Loucy (cell line): ENCODE results near the gene CA5A.

ENCODE experiments used
- H2AFZ ChIP-seq: fragments of 200-600 bp; sonication (generic); 2 replicates; pipeline ENCODE4 v1.6.0; 2016; ENCODE audit warnings: antibody characterized with exemption, mild to moderate bottlenecking, low read length, moderate library complexity
- H3F3A ChIP-seq: fragments of 200-600 bp; 2 replicates; pipeline ENCODE4 v1.6.0; 2016; ENCODE audit warnings: antibody characterized with exemption, low read depth, mild to moderate bottlenecking
- H3K27me3 ChIP-seq: fragments of 200-600 bp; sonication (generic); 2 replicates; pipeline ENCODE4 v1.6.1; 2014; ENCODE audit warnings: low read length, mild to moderate bottlenecking; ENCODE audit not compliant: insufficient read depth, poor library complexity, severe bottlenecking
- H3K36me3 ChIP-seq: fragments of 200-600 bp; sonication (generic); 2 replicates; pipeline ENCODE4 v1.6.1; 2016; ENCODE audit warnings: low read length; ENCODE audit not compliant: insufficient read depth
- H3K4me1 ChIP-seq: fragments of 200-600 bp; sonication (generic); 2 replicates; pipeline ENCODE4 v1.5.1; 2014; ENCODE audit warnings: low read length, mild to moderate bottlenecking; ENCODE audit not compliant: insufficient read depth, poor library complexity, severe bottlenecking
- H3K4me2 ChIP-seq: fragments of 200-600 bp; sonication (generic); 2 replicates; pipeline ENCODE4 v1.6.0; 2014; ENCODE audit warnings: antibody characterized with exemption, low read length, low read depth, mild to moderate bottlenecking; ENCODE audit not compliant: poor library complexity, severe bottlenecking
- H3K4me3 ChIP-seq: fragments of 200-600 bp; sonication (generic); 2 replicates; pipeline ENCODE4 v1.5.1; 2014; ENCODE audit warnings: low read length, mild to moderate bottlenecking, mixed read lengths; ENCODE audit not compliant: poor library complexity, severe bottlenecking
- H3K79me2 ChIP-seq: fragments of 200-600 bp; sonication (generic); 2 replicates; pipeline ENCODE4 v1.6.1; 2014; ENCODE audit warnings: low read length; ENCODE audit not compliant: insufficient read depth
- H3K9ac ChIP-seq: fragments of 200-600 bp; sonication (generic); 2 replicates; pipeline ENCODE4 v1.6.0; 2014; ENCODE audit warnings: mild to moderate bottlenecking, low read depth, low read length, moderate library complexity; ENCODE audit not compliant: poor library complexity, severe bottlenecking
- H3K9me2 ChIP-seq: fragments of 200-600 bp; sonication (generic); replicated peaks from 2 replicates; pipeline ENCODE4 v1.6.1; 2016; ENCODE audit warnings: low read depth, low read length, mixed read lengths
- H3K9me3 ChIP-seq: fragments of 200-600 bp; sonication (generic); 2 replicates; pipeline ENCODE4 v1.6.1; 2014; ENCODE audit warnings: mild to moderate bottlenecking, antibody characterized with exemption, low read length, low read depth; ENCODE audit not compliant: insufficient read depth
- H4K20me1 ChIP-seq: fragments of 200-600 bp; sonication (generic); 2 replicates; pipeline ENCODE4 v1.6.0; 2014; ENCODE audit warnings: antibody characterized with exemption, low read length, mild to moderate bottlenecking; ENCODE audit not compliant: insufficient read depth, poor library complexity, severe bottlenecking
- CTCF ChIP-seq: fragments of 200-600 bp; sonication (generic); conservative IDR thresholded peaks from 2 replicates; pipeline ENCODE4 v1.5.1; 2014; ENCODE audit warnings: mild to moderate bottlenecking, antibody characterized with exemption, low read length
- EZH2phosphoT487 ChIP-seq: fragments of 200-600 bp; IDR thresholded peaks from 2 replicates; pipeline ENCODE4 v1.6.1; 2018; ENCODE audit warnings: antibody characterized with exemption, mild to moderate bottlenecking, moderate library complexity, borderline replicate concordance

Gene CA5A

GRCh38 chr16:87853411-87854052 lies 82.8 kb downstream of the CA5A start:
- H3K9ac ChIP-seq, result no peak overlapping the region
- H3K9me2 ChIP-seq, result no peaks in the 10 kb centered on the region
- H3K4me2 ChIP-seq, result no peak overlapping the region
- H3K36me3 ChIP-seq, result peaks cover 4% of the 10 kb centered on the region; the same call in 1 of the 2 replicates
- TF ChIP-seq CTCF, result no peak
- no peak for TF ChIP-seq EZH2phosphoT487
- H3K79me2 ChIP-seq, result peaks cover 8% of the 10 kb centered on the region
- H3K4me1 ChIP-seq, result no peaks in the 10 kb centered on the region
- H3K9me3 ChIP-seq, result no peaks in the 10 kb centered on the region
- H3K4me3 ChIP-seq, result no peak overlapping the region
- H3F3A ChIP-seq, result no peaks in the 10 kb centered on the region
- no peaks in the 10 kb centered on the region for H3K27me3 ChIP-seq
- H2AFZ ChIP-seq, result no peak overlapping the region
- H4K20me1 ChIP-seq, result no peaks in the 10 kb centered on the region

- Histone ChIP-seq H3K36me3 (peaks cover 4% of the 10 kb centered on the region; the same call in 1 of the 2 replicates), H3K79me2 (peaks cover 8% of the 10 kb centered on the region), H3K9ac (no peak overlapping the region), H3K27me3 (no peaks in the 10 kb centered on the region), H3K4me1 (no peaks in the 10 kb centered on the region), H3K9me3 (no peaks in the 10 kb centered on the region), H4K20me1 (no peaks in the 10 kb centered on the region), H3K4me3 (no peak overlapping the region), H3F3A (no peaks in the 10 kb centered on the region), H3K4me2 (no peak overlapping the region), H3K9me2 (no peaks in the 10 kb centered on the region), H2AFZ (no peak overlapping the region)
- TF ChIP-seq CTCF, result no peak
- TF ChIP-seq EZH2phosphoT487, result no peak
Observed at GRCh38 chr16:87851601-87852000, 84.7 kb downstream of the CA5A start.

GRCh38 chr16:87851141-87851587 lies 85.2 kb downstream of the CA5A start:
- TF ChIP-seq EZH2phosphoT487, result no peak
- no peak for TF ChIP-seq CTCF
- Histone ChIP-seq H3K9me2 (no peaks in the 10 kb centered on the region), H3K79me2 (peaks cover 7% of the 10 kb centered on the region), H3K4me1 (no peaks in the 10 kb centered on the region), H3K9ac (no peak overlapping the region), H3K4me2 (no peak overlapping the region), H4K20me1 (no peaks in the 10 kb centered on the region), H3F3A (no peaks in the 10 kb centered on the region), H3K9me3 (no peaks in the 10 kb centered on the region), H3K4me3 (no peak overlapping the region), H3K36me3 (peaks cover 4% of the 10 kb centered on the region; the same call in 1 of the 2 replicates), H3K27me3 (no peaks in the 10 kb centered on the region), H2AFZ (no peak overlapping the region)
